Measurements from ENCODE around the gene FXYD6.

The FXYD6 gene

GRCh38 chr11:117842131-117842941 is 34.1 kb downstream of the FXYD6 start:
- DNase-seq (ENCODE audit: extremely low read depth, low read depth) = no peak
- TF ChIP-seq, protein P1, sequence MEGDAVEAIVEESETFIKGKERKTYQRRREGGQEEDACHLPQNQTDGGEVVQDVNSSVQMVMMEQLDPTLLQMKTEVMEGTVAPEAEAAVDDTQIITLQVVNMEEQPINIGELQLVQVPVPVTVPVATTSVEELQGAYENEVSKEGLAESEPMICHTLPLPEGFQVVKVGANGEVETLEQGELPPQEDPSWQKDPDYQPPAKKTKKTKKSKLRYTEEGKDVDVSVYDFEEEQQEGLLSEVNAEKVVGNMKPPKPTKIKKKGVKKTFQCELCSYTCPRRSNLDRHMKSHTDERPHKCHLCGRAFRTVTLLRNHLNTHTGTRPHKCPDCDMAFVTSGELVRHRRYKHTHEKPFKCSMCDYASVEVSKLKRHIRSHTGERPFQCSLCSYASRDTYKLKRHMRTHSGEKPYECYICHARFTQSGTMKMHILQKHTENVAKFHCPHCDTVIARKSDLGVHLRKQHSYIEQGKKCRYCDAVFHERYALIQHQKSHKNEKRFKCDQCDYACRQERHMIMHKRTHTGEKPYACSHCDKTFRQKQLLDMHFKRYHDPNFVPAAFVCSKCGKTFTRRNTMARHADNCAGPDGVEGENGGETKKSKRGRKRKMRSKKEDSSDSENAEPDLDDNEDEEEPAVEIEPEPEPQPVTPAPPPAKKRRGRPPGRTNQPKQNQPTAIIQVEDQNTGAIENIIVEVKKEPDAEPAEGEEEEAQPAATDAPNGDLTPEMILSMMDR (IDR thresholded peaks at IDR 0.05; ENCODE audit: low read depth, low read length) = no peak

- TF ChIP-seq, protein P1 (IDR thresholded peaks at IDR 0.05; ENCODE audit: low read depth, low read length) = no peak
- no peak for DNase-seq (ENCODE audit: extremely low read depth, low read depth)
Observed at GRCh38 chr11:117841551-117842031, 34.9 kb downstream of the FXYD6 start.

- TF ChIP-seq, protein P1 (IDR thresholded peaks at IDR 0.05; ENCODE audit: low read depth, low read length) = no peak
- DNase-seq (ENCODE audit: extremely low read depth, low read depth) = no peak
Observed at GRCh38 chr11:117840881-117841550, 35.4 kb downstream of the FXYD6 start.

DNA sequence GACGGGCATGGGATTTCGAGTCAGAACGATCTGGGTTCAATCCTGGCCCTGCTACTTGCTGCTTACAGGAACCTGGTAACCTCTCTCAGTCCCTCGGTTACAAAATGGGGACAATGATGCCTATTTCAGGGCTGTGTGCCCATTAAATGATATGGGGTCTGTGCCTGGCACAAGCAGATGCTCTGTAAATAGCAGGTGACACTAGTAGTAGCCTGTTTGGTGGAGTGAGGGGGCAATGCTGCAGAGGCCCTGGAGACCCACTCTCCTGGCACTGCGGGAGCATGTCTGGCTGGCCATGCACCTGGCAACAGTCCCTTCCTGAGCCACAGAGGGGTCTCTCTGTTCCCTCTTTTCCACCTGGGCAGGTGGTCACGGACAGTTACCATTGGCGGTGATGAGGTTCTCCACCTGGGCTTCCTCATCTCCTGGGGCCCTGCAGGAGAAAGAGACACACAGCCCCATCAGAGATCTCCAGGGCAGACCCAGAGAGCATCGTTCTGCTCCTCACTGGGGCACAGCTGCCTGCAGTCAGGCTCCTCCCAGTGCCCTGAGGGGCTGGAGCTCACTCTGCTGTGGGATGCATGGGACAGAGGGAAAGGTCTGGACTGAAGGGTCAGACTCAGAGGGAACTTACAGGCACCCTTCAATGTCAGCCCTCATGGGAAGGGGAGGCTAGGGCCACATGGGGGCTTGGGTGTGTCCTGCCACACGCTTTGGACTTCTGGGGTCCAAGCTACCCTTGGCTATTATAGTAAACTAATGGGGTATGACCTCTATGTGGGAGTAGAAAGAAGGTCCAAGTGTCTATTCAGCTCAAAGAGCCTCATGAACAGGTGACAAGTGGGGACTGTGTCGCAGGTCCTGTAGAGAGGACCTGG is 36.3 kb downstream of the FXYD6 start:
- no peak for DNase-seq (ENCODE audit: extremely low read depth, low read depth)

DNA sequence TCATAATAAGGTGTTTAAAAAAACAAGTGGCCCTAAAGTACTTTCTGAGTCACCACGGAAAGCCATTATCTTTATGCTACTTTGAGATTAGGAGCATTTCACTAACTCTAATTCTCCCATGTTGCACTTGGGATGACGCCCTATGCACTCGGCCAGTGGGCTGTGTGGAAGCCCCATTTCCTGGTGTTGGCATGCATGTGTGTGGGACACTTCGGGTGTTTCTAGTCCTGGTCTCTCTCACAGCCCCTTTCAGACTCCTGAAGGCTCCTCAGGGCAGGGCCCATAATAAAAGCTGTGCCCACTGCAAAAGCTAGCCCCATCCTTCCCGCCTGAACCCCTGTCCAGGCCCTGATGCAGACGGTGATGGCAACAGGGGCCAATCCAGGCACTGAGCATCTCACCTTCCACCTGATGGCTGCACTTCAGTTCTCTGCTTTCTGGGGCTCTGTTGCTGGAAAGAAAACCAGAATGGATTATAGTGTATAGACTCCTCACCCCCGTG is 37.0 kb downstream of the FXYD6 start:
- TF ChIP-seq, protein P1 (IDR thresholded peaks at IDR 0.05; ENCODE audit: low read depth, low read length) = no peak

More for the DNA sequence above, 36.3 kb downstream of the FXYD6 start:
- TF ChIP-seq, protein P1 (IDR thresholded peaks at IDR 0.05; ENCODE audit: low read depth, low read length) = no peak

DNA sequence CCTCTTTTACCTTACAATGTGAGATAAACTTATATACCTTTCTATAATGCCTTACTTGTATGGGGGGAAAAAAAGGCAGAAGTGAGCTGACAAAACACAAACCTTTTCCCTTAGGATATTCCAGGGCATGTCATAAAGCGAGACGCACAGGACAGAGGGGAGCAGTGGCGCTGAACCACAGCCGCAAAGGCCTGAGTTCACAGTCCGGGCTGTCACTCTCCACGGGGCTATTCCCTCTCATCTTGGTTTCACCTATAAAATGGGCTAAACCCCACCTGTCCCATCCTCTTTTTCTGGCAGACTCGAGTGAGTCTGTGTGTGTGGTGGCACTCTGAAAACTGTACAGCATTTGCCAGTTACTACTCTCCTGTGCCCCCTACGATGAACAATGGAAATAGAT is 37.6 kb downstream of the FXYD6 start:
- TF ChIP-seq, protein P1 (IDR thresholded peaks at IDR 0.05; ENCODE audit: low read depth, low read length) = no peak
- no peak for DNase-seq (ENCODE audit: extremely low read depth, low read depth)

More for the DNA sequence above, 37.0 kb downstream of the FXYD6 start:
- no peak for DNase-seq (ENCODE audit: extremely low read depth, low read depth)

Data from AG09319 (cell line).